ENCODE measurements around the gene EDA. TPM values are rescaled to one million over a fixed set of nuclear protein-coding genes. Genes with fewer than 3 reads are reported as not detected.

The EDA gene
- total and polyA plus RNA-seq, 2 of the 13 experiments (the other 11 are each of a cell fraction or from before 2014, with no cell fraction given), result 8.8 to 11.2 TPM

DNA sequence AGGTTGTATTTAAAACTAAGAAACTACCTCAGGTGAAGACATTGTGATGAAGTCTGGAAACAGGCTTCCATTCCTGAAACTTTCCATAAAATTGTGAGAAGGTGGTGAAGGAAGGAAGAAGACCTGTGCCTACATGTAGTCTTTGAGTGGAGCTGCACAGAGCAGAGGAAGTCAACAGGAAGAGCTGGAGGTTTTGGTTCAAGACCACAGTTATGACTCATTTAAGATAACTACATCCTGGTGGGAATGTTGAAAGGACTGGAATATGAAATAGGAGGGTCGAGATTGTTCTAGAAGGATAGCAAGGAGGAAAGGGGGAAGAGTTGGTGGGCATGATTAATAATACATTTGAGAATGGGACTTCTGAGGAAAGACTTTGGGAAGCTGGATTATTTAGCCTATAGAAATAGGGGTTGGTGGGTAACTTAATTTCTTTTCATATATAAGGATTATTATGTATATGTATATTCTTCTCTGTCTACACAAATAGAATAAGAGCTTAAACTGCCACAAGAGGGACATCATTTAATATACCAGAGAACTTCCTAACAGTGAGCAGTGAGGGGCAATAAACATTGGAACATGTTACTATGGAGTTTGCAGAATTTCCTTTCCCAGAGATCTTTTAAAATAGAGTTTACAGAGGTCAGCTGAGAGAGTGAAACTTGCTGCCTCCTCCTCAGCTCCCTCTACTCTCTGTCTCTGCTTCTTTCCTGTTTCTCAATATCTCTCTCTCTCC lies 410.4 kb downstream of the EDA start:
- TF ChIP-seq MEIS1 (CRISPR knock-in tag; IDR thresholded peaks at IDR 0.05; ENCODE audit: borderline replicate concordance) (no peak), ZNF44 (CRISPR knock-in tag; IDR thresholded peaks at IDR 0.05) (no peak), MYNN (CRISPR knock-in tag; IDR thresholded peaks at IDR 0.05; ENCODE audit: low read depth) (no peak)
- TF ChIP-seq, protein P1, sequence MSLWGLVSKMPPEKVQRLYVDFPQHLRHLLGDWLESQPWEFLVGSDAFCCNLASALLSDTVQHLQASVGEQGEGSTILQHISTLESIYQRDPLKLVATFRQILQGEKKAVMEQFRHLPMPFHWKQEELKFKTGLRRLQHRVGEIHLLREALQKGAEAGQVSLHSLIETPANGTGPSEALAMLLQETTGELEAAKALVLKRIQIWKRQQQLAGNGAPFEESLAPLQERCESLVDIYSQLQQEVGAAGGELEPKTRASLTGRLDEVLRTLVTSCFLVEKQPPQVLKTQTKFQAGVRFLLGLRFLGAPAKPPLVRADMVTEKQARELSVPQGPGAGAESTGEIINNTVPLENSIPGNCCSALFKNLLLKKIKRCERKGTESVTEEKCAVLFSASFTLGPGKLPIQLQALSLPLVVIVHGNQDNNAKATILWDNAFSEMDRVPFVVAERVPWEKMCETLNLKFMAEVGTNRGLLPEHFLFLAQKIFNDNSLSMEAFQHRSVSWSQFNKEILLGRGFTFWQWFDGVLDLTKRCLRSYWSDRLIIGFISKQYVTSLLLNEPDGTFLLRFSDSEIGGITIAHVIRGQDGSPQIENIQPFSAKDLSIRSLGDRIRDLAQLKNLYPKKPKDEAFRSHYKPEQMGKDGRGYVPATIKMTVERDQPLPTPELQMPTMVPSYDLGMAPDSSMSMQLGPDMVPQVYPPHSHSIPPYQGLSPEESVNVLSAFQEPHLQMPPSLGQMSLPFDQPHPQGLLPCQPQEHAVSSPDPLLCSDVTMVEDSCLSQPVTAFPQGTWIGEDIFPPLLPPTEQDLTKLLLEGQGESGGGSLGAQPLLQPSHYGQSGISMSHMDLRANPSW (CRISPR knock-in tag; IDR thresholded peaks at IDR 0.05; ENCODE audit: borderline replicate concordance), result no peak
- no TSS peak for BruUV-seq (replicated peaks)
- H3K4me2 ChIP-seq (ENCODE audit: low read depth, low read length), result no peak overlapping the region

GRCh38 chrX:70026851-70027200 lies 410.9 kb downstream of the EDA start:
- Histone ChIP-seq H3K27ac (ENCODE audit: extremely low read length, insufficient read depth, low read length) (no peak overlapping the region), H3K36me3 (replicated peaks in 1 of 2; ENCODE audit: control insufficient read depth in 1 of 2, insufficient read depth in 2 of 2, low read length in 2 of 2) (no peaks in the 10 kb centered on the region), H4K20me1 (ENCODE audit: insufficient read depth, low read length) (no peaks in the 10 kb centered on the region), H3K9ac (ENCODE audit: insufficient read depth, low read depth, low read length) (no peak overlapping the region), H3K4me1 (ENCODE audit: insufficient read depth, low read length) (no peaks in the 10 kb centered on the region), H3K4me3 (replicated peaks in 1 of 3; ENCODE audit: insufficient read depth in 1 of 3, low read depth in 2 of 3, low read length in 3 of 3) (no peak overlapping the region), H3K27me3 (ENCODE audit: control insufficient read depth in 1 of 2, insufficient read depth in 2 of 2, low read length in 2 of 2) (no peaks in the 10 kb centered on the region), H3K4me2 (ENCODE audit: low read depth, low read length) (no peak overlapping the region), H3K79me2 (ENCODE audit: insufficient read depth, low read length) (no peaks in the 10 kb centered on the region), H3K9me3 (ENCODE audit: low read length) (no peaks in the 10 kb centered on the region), H2AFZ (ENCODE audit: low read length) (no peak overlapping the region)
- no TSS peak for BruUV-seq (replicated peaks)
- ChIA-PET CTCF (ENCODE audit: low intra/inter-chr PET ratio, low total read pairs) (no interaction called here), POLR2A (no interaction called here)
- intact Hi-C loops (cut with micrococcal nuclease; ENCODE audit: unreplicated experiment) (no loop called here), in situ Hi-C loops (cut with HindIII; ENCODE audit: extremely low pct_ligation_motif_present, low pct_unique_long_range_greater_than_20kb) (no loop called here)
- no peak for ATAC-seq
- FAIRE-seq, result no peak
- no peak for DNase-seq (ENCODE audit: low spot score)
- WGBS (ENCODE audit: low lambda C conversion rate), result 68% methylated on average over 4 of the region's 4 CpGs
- TF ChIP-seq ZNF18 (CRISPR knock-in tag; IDR thresholded peaks at IDR 0.05; ENCODE audit: insufficient replicate concordance) (no peak), KAT2B (IDR thresholded peaks at IDR 0.05; ENCODE audit: borderline replicate concordance, low read depth, low read length) (no peak), PRMT3 (CRISPR knock-in tag; IDR thresholded peaks at IDR 0.05; ENCODE audit: borderline replicate concordance, low read depth) (no peak)

More for the DNA sequence above, 410.4 kb downstream of the EDA start:
- Histone ChIP-seq H3K27me3 (ENCODE audit: control insufficient read depth in 1 of 2, insufficient read depth in 2 of 2, low read length in 2 of 2) (no peaks in the 10 kb centered on the region), H4K20me1 (ENCODE audit: insufficient read depth, low read length) (no peaks in the 10 kb centered on the region), H3K9ac (ENCODE audit: insufficient read depth, low read depth, low read length) (no peak overlapping the region), H3K9me3 (ENCODE audit: low read length) (no peaks in the 10 kb centered on the region), H3K4me3 (replicated peaks in 1 of 3; ENCODE audit: insufficient read depth in 1 of 3, low read depth in 2 of 3, low read length in 3 of 3) (no peak overlapping the region), H3K36me3 (replicated peaks in 1 of 2; ENCODE audit: control insufficient read depth in 1 of 2, insufficient read depth in 2 of 2, low read length in 2 of 2) (no peaks in the 10 kb centered on the region), H2AFZ (ENCODE audit: low read length) (no peak overlapping the region), H3K4me1 (ENCODE audit: insufficient read depth, low read length) (no peaks in the 10 kb centered on the region), H3K79me2 (ENCODE audit: insufficient read depth, low read length) (no peaks in the 10 kb centered on the region), H3K27ac (ENCODE audit: extremely low read length, insufficient read depth, low read length) (no peak overlapping the region)
- WGBS (ENCODE audit: low lambda C conversion rate), result 94% methylated on average over 1 of the region's 1 CpG
- DNase-seq (ENCODE audit: low spot score) (no peak), ATAC-seq (no peak), FAIRE-seq (no peak)
- CTCF ChIA-PET (ENCODE audit: low intra/inter-chr PET ratio, low total read pairs), result no interaction called here
- in situ Hi-C loops (cut with HindIII; ENCODE audit: extremely low pct_ligation_motif_present, low pct_unique_long_range_greater_than_20kb) (no loop called here), intact Hi-C loops (cut with micrococcal nuclease; ENCODE audit: unreplicated experiment) (no loop called here)
- POLR2A ChIA-PET, result no interaction called here
